WTC11 (cell line): ENCODE results near the gene SOCS3. TPM values are rescaled to one million over a fixed set of nuclear protein-coding genes. Genes with fewer than 3 reads are reported as not detected.

Experiments used
- ATAC-seq: fragments of 200-7000 bp; cut with Tn5 transposase; 2 replicates; pipeline ENCODE4 v1.10.0; 2021; ENCODE audit warnings: mild to moderate bottlenecking, moderate library complexity
- CTCF ChIA-PET: fragments of 300-600 bp; sonication (Branson Sonifier 250); formaldehyde crosslinking; loops from one replicate; lab custom pipeline; 2021; ENCODE audit warnings: antibody characterized with exemption; lab: Charles Lee
- POLR2A ChIA-PET: fragments of 350-600 bp; sonication (Branson Sonifier 250); formaldehyde crosslinking; loops from one replicate; lab custom pipeline; 2021; ENCODE audit warnings: antibody characterized with exemption; lab: Charles Lee
- DNase-seq: peaks from one replicate; pipeline ENCODE4 v3.0.0; 2021; ENCODE audit warnings: low spot score
- H3K27ac Mint-ChIP-seq: 2 replicates; pipeline ENCODE4 v1.8.0; 2021; ENCODE audit warnings: mixed read lengths
- H3K27me3 Mint-ChIP-seq: 2 replicates; pipeline ENCODE4 v1.8.0; 2021; ENCODE audit warnings: low read depth, mild to moderate bottlenecking, moderate library complexity, mixed read lengths
- H3K36me3 Mint-ChIP-seq: 2 replicates; pipeline ENCODE4 v1.8.0; 2021; ENCODE audit warnings: mixed read lengths
- H3K4me1 Mint-ChIP-seq: 2 replicates; pipeline ENCODE4 v1.8.0; 2022; ENCODE audit warnings: mixed read lengths
- H3K4me3 Mint-ChIP-seq: 2 replicates; pipeline ENCODE4 v1.8.0; 2021; ENCODE audit warnings: mild to moderate bottlenecking, moderate library complexity, mixed read lengths
- H3K9me3 Mint-ChIP-seq: 2 replicates; pipeline ENCODE4 v1.8.0; 2021; ENCODE audit warnings: mixed read lengths
- AR ChIP-seq: fragments of 250-450 bp; sonication (Bioruptor Pico); IDR thresholded peaks from 2 replicates; pipeline ENCODE4 v1.9.0; 2021; ENCODE audit warnings: mild to moderate bottlenecking
- ATF3 ChIP-seq: sonication (generic); formaldehyde crosslinking; conservative IDR thresholded peaks from 2 replicates; pipeline ENCODE4 v1.8.1; 2022; ENCODE audit warnings: mild to moderate bottlenecking, missing genetic modification reagents
- EMX1 ChIP-seq: fragments of 250-450 bp; sonication (Bioruptor Pico); IDR thresholded peaks from 2 replicates; pipeline ENCODE4 v1.8.0; 2021; ENCODE audit warnings: mild to moderate bottlenecking
- ESRRA ChIP-seq: sonication (generic); formaldehyde crosslinking; IDR thresholded peaks from 2 replicates; pipeline ENCODE4 v1.8.1; 2022; ENCODE audit warnings: mild to moderate bottlenecking, missing genetic modification reagents, borderline replicate concordance
- FOXK1 ChIP-seq: sonication (generic); formaldehyde crosslinking; IDR thresholded peaks from 2 replicates; pipeline ENCODE4 v1.8.0; 2022; ENCODE audit warnings: mild to moderate bottlenecking, moderate library complexity, missing genetic modification reagents
- FOXP1 ChIP-seq: sonication (generic); formaldehyde crosslinking; IDR thresholded peaks from 2 replicates; pipeline ENCODE4 v1.8.0; 2022; ENCODE audit warnings: missing genetic modification reagents, mild to moderate bottlenecking, moderate library complexity, borderline replicate concordance
- GTF2I ChIP-seq: fragments of 250-450 bp; sonication (Bioruptor Pico); conservative IDR thresholded peaks from 2 replicates; pipeline ENCODE4 v1.4.0; 2021; ENCODE audit warnings: mild to moderate bottlenecking
- MAX ChIP-seq: sonication (generic); formaldehyde crosslinking; IDR thresholded peaks from 2 replicates; pipeline ENCODE4 v1.8.0; 2022; ENCODE audit warnings: mild to moderate bottlenecking, missing genetic modification reagents
- NFE2L1 ChIP-seq: sonication (generic); formaldehyde crosslinking; IDR thresholded peaks from 2 replicates; pipeline ENCODE4 v1.8.1; 2023; ENCODE audit warnings: missing genetic modification reagents
- NR2C2 ChIP-seq: sonication (generic); formaldehyde crosslinking; IDR thresholded peaks from 2 replicates; pipeline ENCODE4 v1.8.0; 2022; ENCODE audit warnings: mild to moderate bottlenecking, missing genetic modification reagents
- PRRX2 ChIP-seq: fragments of 250-450 bp; sonication (Bioruptor Pico); IDR thresholded peaks from 2 replicates; pipeline ENCODE4 v1.8.0; 2021; ENCODE audit warnings: mild to moderate bottlenecking
- SP1 ChIP-seq: sonication (generic); formaldehyde crosslinking; conservative IDR thresholded peaks from 2 replicates; pipeline ENCODE4 v1.8.1; 2022; ENCODE audit warnings: missing genetic modification reagents
- ZBTB43 ChIP-seq: sonication (generic); formaldehyde crosslinking; IDR thresholded peaks from 2 replicates; pipeline ENCODE4 v1.8.1; 2023; ENCODE audit warnings: mild to moderate bottlenecking, missing genetic modification reagents
- ZNF121 ChIP-seq: sonication (generic); formaldehyde crosslinking; IDR thresholded peaks from 2 replicates; pipeline ENCODE4 v1.8.0; 2023; ENCODE audit warnings: missing genetic modification reagents
- ZNF138 ChIP-seq: sonication (generic); formaldehyde crosslinking; conservative IDR thresholded peaks from 2 replicates; pipeline ENCODE4 v1.8.1; 2022; ENCODE audit warnings: mild to moderate bottlenecking, moderate library complexity, missing genetic modification reagents
- ZNF317 ChIP-seq: sonication (generic); formaldehyde crosslinking; IDR thresholded peaks from 2 replicates; pipeline ENCODE4 v1.8.1; 2023; ENCODE audit warnings: low read depth, mild to moderate bottlenecking, moderate library complexity, missing genetic modification reagents, borderline replicate concordance
- ZNF396 ChIP-seq: fragments of 250-450 bp; sonication (Bioruptor Pico); IDR thresholded peaks from 2 replicates; pipeline ENCODE4 v1.8.0; 2021; ENCODE audit warnings: mild to moderate bottlenecking, moderate library complexity, borderline replicate concordance
- ZNF532 ChIP-seq: fragments of 250-450 bp; sonication (Bioruptor Pico); IDR thresholded peaks from 2 replicates; pipeline ENCODE4 v1.9.0; 2021; ENCODE audit warnings: mild to moderate bottlenecking, borderline replicate concordance
- total RNA-seq: library from RNA; stranded (reverse); gene quantifications from 3 replicates; pipeline ENCODE4 v1.2.3, GENCODE V29; 2021
- TF ChIP-seq, protein P1 (sequence below): sonication (generic); formaldehyde crosslinking; IDR thresholded peaks from 2 replicates; pipeline ENCODE4 v1.8.0; 2023; ENCODE audit warnings: mild to moderate bottlenecking, missing genetic modification reagents
- TF ChIP-seq, protein P2 (sequence below): sonication (generic); formaldehyde crosslinking; IDR thresholded peaks from 2 replicates; pipeline ENCODE4 v1.8.1; 2022; ENCODE audit warnings: mild to moderate bottlenecking, moderate library complexity, missing genetic modification reagents

SOCS3 gene
- total RNA-seq, 1 experiment from 2014 or later: 23.8 TPM

DNA sequence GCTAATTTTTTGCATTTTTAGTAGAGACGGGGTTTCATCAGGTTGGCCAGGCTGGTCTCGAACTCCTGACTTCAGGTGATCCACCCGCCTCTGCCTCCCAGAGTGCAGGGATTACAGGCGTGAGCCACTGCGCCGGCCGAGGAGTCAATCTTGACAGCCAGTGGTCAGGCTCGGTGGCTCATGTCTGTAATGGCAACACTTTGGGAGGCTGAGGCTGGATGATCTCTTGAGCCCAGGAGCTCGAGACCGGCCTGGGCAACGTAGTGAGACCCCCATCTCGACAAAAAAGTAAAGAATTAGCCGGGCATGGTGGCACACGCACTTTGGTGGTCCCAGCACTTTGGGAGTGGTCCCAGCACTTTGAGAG lies 18.0 kb upstream of the SOCS3 start:
- ATAC-seq (no peak), DNase-seq (no peak)
- ChIA-PET POLR2A (interaction anchor here (1.3 to 1.4 kb wide), 3 partner anchors 8 to 17 kb away, joined by 5 read pairs; no protein-coding TSS in a partner anchor), CTCF (interaction anchor here (7.8 kb wide), 1 partner anchor 14 kb away, joined by 86 read pairs; no protein-coding TSS in a partner anchor)
- no peak overlapping the region for H3K27ac Mint-ChIP-seq
- no peaks in the 10 kb centered on the region for H3K9me3 Mint-ChIP-seq
- H3K4me1 Mint-ChIP-seq: peaks cover 68% of the 10 kb centered on the region
- H3K36me3 Mint-ChIP-seq: no peaks in the 10 kb centered on the region; the same call in 1 of the 2 replicates
- H3K4me3 Mint-ChIP-seq: peak overlapping the region; percentile 95
- H3K27me3 Mint-ChIP-seq: no peaks in the 10 kb centered on the region
- no peak for TF ChIP-seq NFE2L1
- TF ChIP-seq ZNF532 (CRISPR knock-in tag): no peak
- peak; percentile 97 for TF ChIP-seq ZNF121 (CRISPR knock-in tag)
- TF ChIP-seq ZNF317 (CRISPR knock-in tag): no peak
- no peak for TF ChIP-seq ESRRA (CRISPR knock-in tag)
- peak; percentile 60; the same call in 1 of the 2 replicates for TF ChIP-seq GTF2I (CRISPR knock-in tag)
- no peak for TF ChIP-seq ZBTB43 (CRISPR knock-in tag)

- Mint-ChIP-seq H3K4me1 (peaks cover 62% of the 10 kb centered on the region), H3K27me3 (no peaks in the 10 kb centered on the region), H3K9me3 (no peaks in the 10 kb centered on the region), H3K4me3 (no peak overlapping the region), H3K36me3 (no peaks in the 10 kb centered on the region; the same call in 1 of the 2 replicates), H3K27ac (peak overlapping the region; percentile 100)
- DNase-seq (no peak), ATAC-seq (no peak)
- POLR2A ChIA-PET: no interaction called here
- CTCF ChIA-PET: interaction anchor here (7.8 kb wide), 1 partner anchor 12 kb away, joined by 86 read pairs; no protein-coding TSS in a partner anchor
- TF ChIP-seq EMX1 (no peak), ZNF138 (CRISPR knock-in tag) (no peak), MAX (no peak), SP1 (CRISPR knock-in tag) (no peak), ZNF396 (CRISPR knock-in tag) (no peak), FOXP1 (CRISPR knock-in tag) (no peak), PRRX2 (CRISPR knock-in tag) (no peak), ATF3 (CRISPR knock-in tag) (no peak), NR2C2 (CRISPR knock-in tag) (no peak), FOXK1 (no peak), AR (CRISPR knock-in tag) (no peak), ZBTB43 (CRISPR knock-in tag) (no peak)
- TF ChIP-seq, protein P1, sequence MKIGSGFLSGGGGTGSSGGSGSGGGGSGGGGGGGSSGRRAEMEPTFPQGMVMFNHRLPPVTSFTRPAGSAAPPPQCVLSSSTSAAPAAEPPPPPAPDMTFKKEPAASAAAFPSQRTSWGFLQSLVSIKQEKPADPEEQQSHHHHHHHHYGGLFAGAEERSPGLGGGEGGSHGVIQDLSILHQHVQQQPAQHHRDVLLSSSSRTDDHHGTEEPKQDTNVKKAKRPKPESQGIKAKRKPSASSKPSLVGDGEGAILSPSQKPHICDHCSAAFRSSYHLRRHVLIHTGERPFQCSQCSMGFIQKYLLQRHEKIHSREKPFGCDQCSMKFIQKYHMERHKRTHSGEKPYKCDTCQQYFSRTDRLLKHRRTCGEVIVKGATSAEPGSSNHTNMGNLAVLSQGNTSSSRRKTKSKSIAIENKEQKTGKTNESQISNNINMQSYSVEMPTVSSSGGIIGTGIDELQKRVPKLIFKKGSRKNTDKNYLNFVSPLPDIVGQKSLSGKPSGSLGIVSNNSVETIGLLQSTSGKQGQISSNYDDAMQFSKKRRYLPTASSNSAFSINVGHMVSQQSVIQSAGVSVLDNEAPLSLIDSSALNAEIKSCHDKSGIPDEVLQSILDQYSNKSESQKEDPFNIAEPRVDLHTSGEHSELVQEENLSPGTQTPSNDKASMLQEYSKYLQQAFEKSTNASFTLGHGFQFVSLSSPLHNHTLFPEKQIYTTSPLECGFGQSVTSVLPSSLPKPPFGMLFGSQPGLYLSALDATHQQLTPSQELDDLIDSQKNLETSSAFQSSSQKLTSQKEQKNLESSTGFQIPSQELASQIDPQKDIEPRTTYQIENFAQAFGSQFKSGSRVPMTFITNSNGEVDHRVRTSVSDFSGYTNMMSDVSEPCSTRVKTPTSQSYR (CRISPR knock-in tag): no peak
- TF ChIP-seq, protein P2, sequence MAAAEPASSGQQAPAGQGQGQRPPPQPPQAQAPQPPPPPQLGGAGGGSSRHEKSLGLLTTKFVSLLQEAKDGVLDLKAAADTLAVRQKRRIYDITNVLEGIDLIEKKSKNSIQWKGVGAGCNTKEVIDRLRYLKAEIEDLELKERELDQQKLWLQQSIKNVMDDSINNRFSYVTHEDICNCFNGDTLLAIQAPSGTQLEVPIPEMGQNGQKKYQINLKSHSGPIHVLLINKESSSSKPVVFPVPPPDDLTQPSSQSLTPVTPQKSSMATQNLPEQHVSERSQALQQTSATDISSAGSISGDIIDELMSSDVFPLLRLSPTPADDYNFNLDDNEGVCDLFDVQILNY: no peak
- TF ChIP-seq, all 79 proteins: peak for 0
Measured at GRCh38 chr17:78376161-78376560, 16.3 kb upstream of the SOCS3 start.
